ENCODE results near the gene ABCG1.
"Not testable (repeated sequence)": the region's sequence is repeated elsewhere in the genome, so short reads cannot be mapped to it uniquely, and the experiment has no call there.

ABCG1 gene

GRCh38 chr21:42292563-42293142 is 73.7 kb downstream of the ABCG1 start:
- not testable (repeated sequence) for DNase-seq

DNA sequence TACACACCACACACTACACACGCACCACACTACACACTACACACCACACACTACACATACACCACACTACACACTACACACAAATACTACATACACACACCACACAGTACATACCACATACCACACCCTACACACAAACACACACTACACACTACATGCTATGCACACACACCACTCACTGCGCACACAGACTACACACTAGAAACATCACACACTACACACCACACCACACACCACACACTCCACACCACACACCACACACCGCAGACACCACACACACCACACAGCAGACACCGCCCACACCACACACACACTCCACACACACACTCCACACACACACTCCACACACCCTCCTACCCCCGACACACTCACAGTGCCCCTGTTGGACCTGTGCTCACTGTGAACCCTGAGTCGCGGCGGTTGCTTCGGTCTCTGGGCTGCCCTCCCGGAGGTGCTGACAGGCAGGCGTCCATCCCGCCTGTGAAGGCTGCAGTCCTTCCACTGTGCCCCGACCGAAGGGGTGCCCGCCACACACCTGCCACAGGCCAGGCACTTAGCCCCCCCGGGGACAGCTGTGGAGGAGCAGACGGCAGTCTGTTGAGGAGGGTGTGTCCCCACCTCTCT is 74.8 kb downstream of the ABCG1 start:
- DNase-seq = no peak

DNA sequence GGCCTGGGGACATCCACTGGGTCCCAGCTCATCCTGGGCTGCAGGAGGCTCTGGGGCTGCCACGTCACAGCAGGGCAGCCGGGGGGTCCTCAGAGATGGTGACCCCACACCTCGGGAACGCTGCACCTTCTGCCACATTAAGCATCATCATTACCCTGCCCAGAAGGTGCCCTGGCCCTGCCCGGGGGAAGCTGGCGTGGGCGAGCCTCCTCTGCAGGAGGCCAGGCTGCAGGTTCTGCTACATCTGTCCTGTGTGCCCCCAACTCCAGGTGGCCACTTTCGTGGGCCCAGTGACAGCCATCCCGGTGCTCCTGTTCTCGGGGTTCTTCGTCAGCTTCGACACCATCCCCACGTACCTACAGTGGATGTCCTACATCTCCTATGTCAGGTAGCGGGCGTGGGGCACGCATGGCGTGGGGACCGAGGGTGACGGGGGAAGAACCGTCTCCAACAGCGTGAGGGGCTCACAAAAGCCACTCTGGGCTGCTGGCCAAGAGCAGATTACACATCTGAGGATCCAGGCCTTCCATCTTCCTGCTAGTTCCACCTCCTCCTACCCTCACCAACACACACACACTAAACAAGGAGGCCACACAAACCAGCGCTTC is 75.4 kb downstream of the ABCG1 start:
- DNase-seq = no peak

DNA sequence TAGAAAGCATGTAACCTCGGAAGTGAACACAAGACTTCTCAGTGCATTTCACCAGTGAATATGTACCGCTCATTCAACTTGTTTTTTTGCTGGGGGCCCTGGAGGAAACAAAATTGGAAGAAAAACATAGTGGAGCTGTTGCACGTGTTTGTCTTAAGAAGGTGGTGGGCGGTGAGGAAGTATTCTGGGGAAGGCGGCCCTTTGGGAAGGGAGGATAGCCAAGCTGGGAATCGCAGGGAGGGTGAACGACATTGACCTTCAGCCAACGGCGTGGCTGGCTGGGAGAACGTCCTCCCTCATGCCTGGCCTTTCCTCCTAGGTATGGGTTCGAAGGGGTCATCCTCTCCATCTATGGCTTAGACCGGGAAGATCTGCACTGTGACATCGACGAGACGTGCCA is 76.9 kb downstream of the ABCG1 start:
- DNase-seq = no peak

DNA sequence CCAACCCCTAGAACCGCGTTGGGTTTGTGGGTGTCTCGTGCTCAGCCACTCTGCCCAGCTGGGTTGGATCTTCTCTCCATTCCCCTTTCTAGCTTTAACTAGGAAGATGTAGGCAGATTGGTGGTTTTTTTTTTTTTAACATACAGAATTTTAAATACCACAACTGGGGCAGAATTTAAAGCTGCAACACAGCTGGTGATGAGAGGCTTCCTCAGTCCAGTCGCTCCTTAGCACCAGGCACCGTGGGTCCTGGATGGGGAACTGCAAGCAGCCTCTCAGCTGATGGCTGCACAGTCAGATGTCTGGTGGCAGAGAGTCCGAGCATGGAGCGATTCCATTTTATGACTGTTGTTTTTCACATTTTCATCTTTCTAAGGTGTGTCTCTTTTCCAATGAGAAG is 77.6 kb downstream of the ABCG1 start:
- DNase-seq = no peak

GRCh38 chr21:42297377-42297776 is 78.4 kb downstream of the ABCG1 start:
- DNase-seq = no peak

DNA sequence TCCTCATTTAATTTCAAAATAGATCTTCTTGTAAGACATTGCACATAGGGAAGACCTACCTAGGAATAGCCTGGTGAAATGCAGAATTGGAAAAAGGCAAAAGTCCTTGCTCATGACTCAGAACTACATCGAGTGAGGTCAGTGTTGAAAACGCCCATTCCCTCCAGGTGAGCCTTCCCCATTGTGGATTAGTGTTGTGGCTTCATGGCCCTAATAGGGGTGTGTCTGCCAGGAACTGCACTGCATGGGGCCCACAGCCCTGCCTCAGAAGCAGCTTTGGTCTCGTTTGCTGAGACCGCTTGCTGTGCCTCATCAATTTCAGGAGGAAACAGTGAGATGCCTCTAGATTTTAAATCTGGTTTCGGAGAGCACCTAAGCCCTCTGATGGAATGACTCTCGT is 79.3 kb downstream of the ABCG1 start:
- DNase-seq = no peak

DNA sequence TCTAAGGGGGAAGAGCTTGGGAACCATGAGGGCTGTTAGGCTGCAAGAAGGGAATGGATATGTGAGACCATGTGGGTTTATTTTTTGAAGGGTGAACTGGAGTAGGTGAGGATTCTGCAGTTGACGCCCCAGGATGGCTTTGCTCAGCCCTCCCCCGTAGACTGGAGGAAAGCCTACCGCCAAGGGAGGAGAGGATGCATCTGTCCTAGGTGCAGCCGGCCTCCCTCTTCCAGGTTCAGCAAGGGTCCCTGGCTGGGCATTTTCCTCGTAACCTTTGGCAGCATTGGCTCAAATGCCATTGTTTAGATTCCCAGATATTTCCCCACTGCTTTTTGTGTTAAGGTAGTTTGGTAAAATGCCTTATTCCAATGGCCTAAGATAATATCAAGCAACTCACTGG is 79.7 kb downstream of the ABCG1 start:
- DNase-seq = no peak

GRCh38 chr21:42299324-42300044 is 80.5 kb downstream of the ABCG1 start:
- no peak for DNase-seq

- DNase-seq = no peak
Measured at GRCh38 chr21:42300045-42300583, 81.2 kb downstream of the ABCG1 start.

GRCh38 chr21:42300956-42301355 is 82.0 kb downstream of the ABCG1 start:
- no peak for DNase-seq

GRCh38 chr21:42301371-42302075 is 82.6 kb downstream of the ABCG1 start:
- no peak for DNase-seq

GRCh38 chr21:42302076-42302650 is 83.2 kb downstream of the ABCG1 start:
- no peak for DNase-seq

GRCh38 chr21:42302794-42303193 is 83.9 kb downstream of the ABCG1 start:
- no peak for DNase-seq

- DNase-seq = no peak
Measured at GRCh38 chr21:42303443-42303842, 84.5 kb downstream of the ABCG1 start.

GRCh38 chr21:42304556-42305454 is 85.9 kb downstream of the ABCG1 start:
- no peak for DNase-seq

- DNase-seq = no peak
Measured at GRCh38 chr21:42305707-42306147, 86.8 kb downstream of the ABCG1 start.

DNA sequence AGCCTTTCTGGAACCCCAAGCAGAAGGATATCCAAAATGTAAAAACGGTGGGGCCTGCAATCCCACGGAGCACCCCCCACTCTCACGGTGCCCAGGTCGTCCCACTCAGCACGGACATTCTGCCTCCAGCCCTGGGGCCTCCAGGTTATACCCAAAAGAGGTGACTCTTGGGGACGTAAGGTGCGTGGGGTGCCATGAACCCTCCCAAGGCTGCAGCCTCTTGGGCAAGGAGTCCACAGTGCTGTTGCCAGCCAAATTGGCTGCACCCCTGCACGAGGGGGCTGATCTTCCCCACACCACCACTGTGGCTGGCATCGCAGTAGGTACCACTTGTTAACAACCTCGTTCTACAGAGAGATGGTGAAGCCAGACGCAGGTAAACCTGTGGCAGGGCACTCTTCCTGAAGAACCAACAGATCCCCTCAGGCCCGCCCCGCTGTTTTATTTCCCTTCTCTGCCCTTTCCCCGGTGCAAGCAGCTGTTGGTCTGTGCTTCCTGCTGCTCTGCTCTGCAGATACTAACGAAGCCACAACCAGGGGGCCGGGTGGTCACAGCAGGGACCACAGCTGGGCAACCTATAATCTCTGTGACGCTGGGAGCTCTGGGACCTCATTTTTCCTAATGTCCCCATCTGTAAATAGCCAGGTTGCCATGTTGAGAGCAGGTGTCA is 87.6 kb downstream of the ABCG1 start:
- DNase-seq = no peak

DNA sequence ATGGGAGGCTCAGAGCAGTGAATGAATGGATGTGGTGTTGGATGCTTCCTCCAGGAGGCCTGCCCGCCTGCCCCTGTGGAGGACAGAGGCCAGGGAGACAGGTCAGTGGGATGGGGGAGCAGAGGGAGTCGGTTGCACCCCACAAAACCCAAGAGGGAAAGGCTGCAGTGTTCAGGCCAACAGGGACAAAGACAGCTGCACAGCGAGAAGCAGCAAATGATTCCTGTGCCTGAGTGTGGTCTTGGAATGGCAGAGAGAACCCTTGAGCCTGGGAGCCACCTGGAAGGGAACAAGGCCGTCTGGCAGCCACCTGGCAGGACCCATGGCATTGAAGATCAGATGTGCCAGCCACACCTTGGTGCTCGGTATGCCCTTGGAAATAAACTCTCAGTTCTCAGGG is 88.2 kb downstream of the ABCG1 start:
- DNase-seq = no peak

DNA sequence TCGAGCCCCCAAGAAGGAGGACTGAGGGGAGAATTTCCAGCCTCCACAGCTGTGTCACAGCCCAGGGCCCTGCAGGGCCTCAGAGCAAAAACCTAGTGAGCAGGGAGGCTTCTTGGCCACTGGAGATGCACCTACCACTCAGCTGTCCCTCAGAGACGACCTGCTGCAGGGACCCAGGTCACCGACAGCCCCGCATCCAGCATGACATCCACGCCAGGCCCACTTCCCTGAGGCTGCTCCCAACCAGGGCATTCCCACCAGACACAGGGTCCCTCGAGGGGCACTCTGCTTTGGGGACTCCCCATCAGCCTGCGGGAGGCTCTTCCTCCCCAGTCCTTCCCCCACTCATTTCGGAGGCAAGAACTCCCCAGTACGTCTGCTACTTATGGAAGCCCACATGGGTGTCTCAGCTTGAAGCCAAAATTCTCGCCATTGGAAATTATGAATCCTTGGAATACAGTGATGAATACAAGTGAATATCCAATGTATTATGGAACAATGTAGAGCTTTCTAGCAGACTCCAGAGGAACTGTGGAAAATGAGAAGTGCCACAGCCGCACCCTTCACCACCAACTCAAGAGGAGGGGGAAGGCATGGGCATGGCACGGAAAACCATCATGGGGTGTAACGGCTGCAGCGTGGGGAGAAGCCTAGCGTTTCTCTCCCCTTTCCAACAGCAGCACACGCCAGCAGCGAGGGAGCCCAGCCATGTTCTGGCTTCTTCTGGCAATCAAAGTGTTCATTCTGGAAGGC is 89.4 kb downstream of the ABCG1 start:
- no peak for DNase-seq
